ENCODE data around the gene RBM12. TPM values are rescaled to one million over a fixed set of nuclear protein-coding genes. Genes with fewer than 3 reads are reported as not detected.
A peak's percentile ranks its signal among the peaks of the same experiment; 100 is the strongest.
"Not testable (repeated sequence)": the region's sequence is repeated elsewhere in the genome, so short reads cannot be mapped to it uniquely, and the experiment has no call there.

Gene RBM12
- total and polyA plus RNA-seq, 12 donors, result 6.0 to 63.0 (median 51.5) TPM

DNA sequence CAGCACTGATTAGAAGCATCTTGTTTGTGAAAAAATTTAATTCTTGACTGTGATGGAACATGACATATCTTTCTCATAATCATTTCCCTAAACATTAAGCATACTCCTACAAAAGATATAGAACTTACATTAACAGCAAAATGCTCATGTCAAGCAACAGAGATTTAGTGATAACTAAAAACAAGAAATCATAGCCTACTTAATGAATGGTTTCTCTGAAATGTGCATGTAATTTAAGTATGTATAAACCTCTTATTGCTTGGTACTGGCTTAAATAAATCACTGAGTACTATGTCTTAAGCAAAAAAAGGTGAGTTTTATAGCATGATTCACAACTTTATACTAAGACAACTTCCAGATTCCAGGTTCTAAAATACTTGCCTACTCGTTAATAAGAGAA, 43.8 kb upstream of the RBM12 start:
- DNase-seq (no peak), ATAC-seq (no peak)
- WGBS, 2 donors, result 28 to 32% methylated on average over 1 of the region's 1 CpG
- Histone ChIP-seq H3K27me3 (no peaks in the 10 kb centered on the region), H3K9me3 (no peaks in the 10 kb centered on the region), H3K4me1 (peaks cover 0 to 55% (median 27%) of the 10 kb centered on the region in 9 donors), H3K36me3 (peaks cover 0 to 100% (median 91%) of the 10 kb centered on the region in 9 donors), H3K27ac (no peak overlapping the region), H3K4me3 (no peak overlapping the region)
- intact Hi-C loops (cut with DNase I), result loop anchor here in 2 of 10 donors (5.0 to 10.0 kb wide), 2 partner anchors 174 to 244 kb away; no protein-coding TSS in a partner anchor
- TF ChIP-seq CTCF (IDR thresholded peaks at IDR 0.05), result no peak

GRCh38 chr20:35706591-35707529, 42.2 kb upstream of the RBM12 start:
- 90 to 92% methylated on average over 17 of the region's 17 CpGs for WGBS, 2 donors
- DNase-seq, H3K27me3 ChIP-seq, ATAC-seq, H3K27ac ChIP-seq, H3K4me3 ChIP-seq, H3K9me3 ChIP-seq: not testable (repeated sequence)
- H3K36me3 ChIP-seq, result peaks cover 0 to 100% (median 77%) of the 10 kb centered on the region in 9 donors
- intact Hi-C loops (cut with DNase I), result loop anchor here in 2 of 10 donors (5.0 to 10.0 kb wide), 2 partner anchors 175 to 242 kb away; no protein-coding TSS in a partner anchor
- peaks cover 0 to 44% (median 27%) of the 10 kb centered on the region in 9 donors for H3K4me1 ChIP-seq

GRCh38 chr20:35705894-35706293, 41.2 kb upstream of the RBM12 start:
- not testable (repeated sequence) for DNase-seq, H3K27ac ChIP-seq, H3K4me3 ChIP-seq, H3K9me3 ChIP-seq, H3K27me3 ChIP-seq
- intact Hi-C loops (cut with DNase I), result loop anchor here in 2 of 10 donors (5.0 to 10.0 kb wide), 2 partner anchors 176 to 241 kb away; no protein-coding TSS in a partner anchor
- Histone ChIP-seq H3K4me1 (peaks cover 0 to 38% (median 21%) of the 10 kb centered on the region in 9 donors), H3K36me3 (peaks cover 0 to 100% (median 69%) of the 10 kb centered on the region in 9 donors)
- 86 to 88% methylated on average over 11 of the region's 11 CpGs for WGBS, 2 donors
- ATAC-seq, result peak in 1 of 8 donors; percentile 7

- DNase-seq (no peak), ATAC-seq (no peak)
- TF ChIP-seq CTCF (IDR thresholded peaks at IDR 0.05), result no peak
- Histone ChIP-seq H3K27ac (no peak overlapping the region), H3K36me3 (peaks cover 0 to 92% (median 59%) of the 10 kb centered on the region in 9 donors), H3K27me3 (no peaks in the 10 kb centered on the region), H3K4me3 (no peak overlapping the region), H3K9me3 (no peaks in the 10 kb centered on the region), H3K4me1 (peaks cover 0 to 38% (median 25%) of the 10 kb centered on the region in 9 donors)
- WGBS, 2 donors, result 85 to 92% methylated on average over 5 of the region's 5 CpGs
- intact Hi-C loops (cut with DNase I), result loop anchor here in 3 of 10 donors (5.0 to 10.0 kb wide), 3 partner anchors 38 to 240 kb away; partner anchors contain the start of gene RBM39 (in 1 of the 3)
Measured at GRCh38 chr20:35704514-35705261, 40.0 kb upstream of the RBM12 start.

All from heart right ventricle (tissue), 16 donors.